WI38 (cell line): ENCODE data around the gene PUM2.
"Not testable (repeated sequence)": the region's sequence is repeated elsewhere in the genome, so short reads cannot be mapped to it uniquely, and the experiment has no call there.

ENCODE experiments used
- H3K4me3 ChIP-seq: 2 replicates; pipeline ENCODE4 v1.5.1; 2011; ENCODE audit warnings: low read depth, mild to moderate bottlenecking, control low read depth, low read length
- CTCF ChIP-seq: IDR thresholded peaks from 2 replicates; pipeline ENCODE4 v1.5.1; 2012; ENCODE audit warnings: low read depth, mild to moderate bottlenecking, control low read depth, low read length

The PUM2 gene

GRCh38 chr2:20377741-20378140, 27.1 kb upstream of the PUM2 start:
- no peak for TF ChIP-seq CTCF
- H3K4me3 ChIP-seq = no peak overlapping the region

- H3K4me3 ChIP-seq = not testable (repeated sequence)
Observed at GRCh38 chr2:20374982-20375381, 24.3 kb upstream of the PUM2 start.

- no peak overlapping the region for H3K4me3 ChIP-seq
- TF ChIP-seq CTCF = no peak
Observed at GRCh38 chr2:20372896-20373640, 22.4 kb upstream of the PUM2 start.

GRCh38 chr2:20371323-20372025, 20.8 kb upstream of the PUM2 start:
- TF ChIP-seq CTCF = no peak
- peak overlapping the region; percentile 18; the same call in 1 of the 2 replicates for H3K4me3 ChIP-seq

- no peak overlapping the region for H3K4me3 ChIP-seq
- no peak for TF ChIP-seq CTCF
Observed at GRCh38 chr2:20370191-20370590, 19.5 kb upstream of the PUM2 start.

- no peak for TF ChIP-seq CTCF
- H3K4me3 ChIP-seq = no peak overlapping the region
Observed at GRCh38 chr2:20369366-20369765, 18.7 kb upstream of the PUM2 start.

GRCh38 chr2:20368706-20369105, 18.1 kb upstream of the PUM2 start:
- no peak overlapping the region for H3K4me3 ChIP-seq
- no peak for TF ChIP-seq CTCF

- not testable (repeated sequence) for H3K4me3 ChIP-seq
Observed at GRCh38 chr2:20367929-20368328, 17.3 kb upstream of the PUM2 start.
